Glomerular visceral epithelial cell (primary cell): ENCODE measurements around the gene USP5.

Experiments used
- DNase-seq: peaks from one replicate; pipeline ENCODE4 v3.0.0-alpha.2; 2016; ENCODE audit errors: extremely low spot score

Gene USP5

GRCh38 chr12:6826125-6826733 is 25.7 kb upstream of the USP5 start:
- DNase-seq: no peak

DNA sequence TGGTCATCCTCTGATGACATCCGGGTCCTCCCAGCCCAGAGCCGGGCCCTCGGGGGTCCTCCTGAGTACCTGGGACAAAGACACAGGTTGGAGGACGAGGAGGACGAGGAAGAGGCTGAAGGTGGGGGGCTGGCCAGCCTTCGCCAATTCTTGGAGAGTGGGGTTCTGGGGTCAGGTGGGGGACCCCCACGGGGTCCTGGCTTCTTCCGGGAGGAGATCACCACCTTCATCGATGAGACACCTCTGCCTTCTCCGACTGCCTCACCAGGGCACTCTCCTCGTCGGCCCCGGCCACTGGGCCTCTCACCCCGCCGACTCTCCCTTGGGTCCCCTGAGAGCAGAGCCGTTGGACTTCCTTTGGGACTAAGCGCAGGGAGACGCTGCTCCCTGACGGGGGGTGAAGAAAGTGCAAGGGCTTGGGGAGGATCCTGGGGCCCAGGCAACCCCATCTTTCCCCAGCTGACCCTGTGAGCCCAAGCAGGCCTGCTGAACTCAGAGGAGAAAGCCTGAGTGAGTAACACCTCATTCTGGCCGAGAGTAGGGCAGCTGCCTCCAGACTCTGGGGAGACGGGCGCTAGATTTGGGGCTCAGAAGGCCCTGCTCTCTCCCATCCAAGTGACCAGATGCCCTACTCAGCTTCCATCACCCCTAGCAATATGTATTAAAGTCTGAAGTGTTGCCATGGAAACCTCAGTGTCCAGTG is 25.1 kb upstream of the USP5 start:
- DNase-seq: no peak

- DNase-seq: peak; percentile 69
These were observed 24.5 kb upstream of the USP5 start for GRCh38 chr12:6827437-6827911.

DNA sequence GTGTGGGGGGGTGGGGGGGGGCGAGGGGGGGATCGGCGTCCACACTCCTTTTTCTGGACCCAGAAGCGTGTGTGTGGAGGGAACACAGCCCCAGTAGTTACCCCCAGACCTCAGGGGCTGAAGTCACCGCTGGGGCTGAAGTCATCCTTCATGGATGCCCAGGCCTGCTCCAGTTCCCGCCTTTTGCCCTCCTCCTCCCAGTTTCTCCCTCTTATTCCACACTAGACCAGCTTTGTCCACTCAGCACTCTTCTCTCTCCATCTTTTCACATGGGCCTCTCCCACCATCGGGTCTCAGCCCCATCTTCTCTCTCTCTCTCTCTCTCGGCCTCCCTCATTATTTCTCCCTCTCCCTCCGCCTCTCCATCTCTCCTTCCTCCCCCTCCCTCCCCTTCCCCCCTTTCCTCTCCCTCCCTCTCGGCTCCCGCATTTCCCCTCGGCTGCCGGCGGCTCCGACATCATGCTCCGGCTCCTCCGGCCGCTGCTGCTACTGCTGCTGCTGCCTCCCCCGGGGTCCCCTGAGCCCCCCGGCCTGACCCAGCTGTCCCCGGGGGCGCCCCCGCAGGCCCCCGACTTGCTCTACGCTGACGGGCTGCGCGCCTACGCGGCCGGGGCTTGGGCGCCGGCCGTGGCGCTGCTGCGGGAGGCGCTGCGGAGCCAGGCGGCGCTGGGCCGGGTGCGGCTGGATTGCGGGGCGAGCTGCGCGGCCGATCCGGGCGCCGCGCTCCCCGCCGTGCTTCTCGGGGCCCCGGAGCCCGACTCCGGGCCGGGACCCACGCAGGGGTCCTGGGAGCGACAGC is 23.8 kb upstream of the USP5 start, which contains the start of gene P3H3:
P3H3 (plus strand) TSS at position 426 of the 799 bp plus-strand sequence; CDS start at position 460, 34 bp downstream.
- peak; percentile 55 for DNase-seq

DNA sequence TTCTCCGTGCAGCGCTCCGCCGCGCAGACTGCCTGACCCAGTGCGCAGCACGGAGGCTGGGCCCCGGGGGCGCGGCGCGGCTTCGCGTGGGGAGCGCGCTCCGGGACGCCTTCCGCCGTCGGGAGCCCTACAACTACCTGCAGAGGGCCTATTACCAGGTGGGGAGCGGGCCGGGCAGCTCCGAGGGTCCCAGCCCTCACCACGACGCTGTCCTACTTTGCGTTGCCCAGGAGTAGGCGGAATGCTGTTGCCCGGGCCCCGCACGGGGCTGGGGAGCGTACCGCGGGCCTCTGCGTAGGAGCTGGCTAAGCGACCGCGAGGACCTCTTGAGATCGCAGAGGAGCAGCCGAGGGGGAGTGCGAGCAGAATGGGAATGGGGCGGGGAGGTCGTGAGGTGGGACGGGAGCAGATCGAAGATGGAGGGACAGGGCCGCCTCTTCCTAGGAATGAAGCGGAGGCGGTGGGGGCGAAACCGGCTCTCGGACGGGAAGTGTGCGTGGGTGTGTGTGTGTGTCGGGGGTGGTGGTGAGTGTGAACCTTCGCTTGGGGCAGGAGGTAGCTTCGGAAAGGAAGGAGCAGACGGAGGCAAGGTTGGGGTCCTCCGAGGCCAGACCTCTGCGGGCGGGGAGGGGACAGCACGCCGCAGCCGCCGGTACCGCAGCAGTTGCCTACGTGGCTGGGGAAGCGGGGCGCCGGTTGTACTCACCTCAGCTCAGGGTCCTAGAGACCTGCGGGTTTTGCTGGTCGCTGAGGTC is 23.0 kb upstream of the USP5 start:
- DNase-seq: peak; percentile 37

- DNase-seq: no peak
These were observed 22.3 kb upstream of the USP5 start for GRCh38 chr12:6829536-6830220.

GRCh38 chr12:6830286-6830890 is 21.6 kb upstream of the USP5 start:
- no peak for DNase-seq

GRCh38 chr12:6830999-6831398 is 21.0 kb upstream of the USP5 start:
- no peak for DNase-seq

GRCh38 chr12:6831450-6831995 is 20.4 kb upstream of the USP5 start:
- DNase-seq: no peak

GRCh38 chr12:6832125-6832524 is 19.8 kb upstream of the USP5 start:
- DNase-seq: no peak

DNA sequence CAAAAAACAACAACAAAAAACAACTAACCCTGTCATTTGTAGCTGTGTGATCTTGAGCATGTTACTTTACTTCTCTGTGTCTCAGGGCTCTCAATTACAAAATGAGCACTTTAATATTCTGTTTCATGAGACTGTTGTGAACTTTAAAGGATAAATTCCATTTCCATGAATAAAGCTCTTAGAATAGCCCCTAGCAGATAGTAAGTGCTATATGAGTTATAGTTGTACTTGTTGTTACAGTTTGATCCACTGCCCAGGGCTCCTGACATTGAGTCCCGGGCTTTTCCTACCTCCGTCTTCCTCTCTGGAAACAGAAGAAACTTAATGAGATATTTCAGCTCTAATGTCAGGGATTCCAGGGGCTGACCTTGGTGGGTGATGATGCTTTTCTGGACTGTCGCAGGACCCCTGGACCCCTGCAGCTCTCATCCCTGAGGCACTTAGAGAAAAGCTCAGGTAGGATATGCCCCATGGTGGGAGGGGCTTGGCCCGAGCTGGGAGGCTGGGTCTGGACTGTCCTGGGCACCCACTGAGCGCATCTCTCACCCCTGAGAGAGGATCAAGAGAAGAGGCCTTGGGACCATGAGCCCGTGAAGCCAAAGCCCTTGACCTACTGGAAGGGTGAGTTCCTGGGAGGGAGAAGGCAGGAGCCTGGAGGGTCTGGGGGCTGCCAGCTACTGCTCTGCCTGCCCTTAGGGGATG is 18.6 kb upstream of the USP5 start:
- DNase-seq: no peak

DNA sequence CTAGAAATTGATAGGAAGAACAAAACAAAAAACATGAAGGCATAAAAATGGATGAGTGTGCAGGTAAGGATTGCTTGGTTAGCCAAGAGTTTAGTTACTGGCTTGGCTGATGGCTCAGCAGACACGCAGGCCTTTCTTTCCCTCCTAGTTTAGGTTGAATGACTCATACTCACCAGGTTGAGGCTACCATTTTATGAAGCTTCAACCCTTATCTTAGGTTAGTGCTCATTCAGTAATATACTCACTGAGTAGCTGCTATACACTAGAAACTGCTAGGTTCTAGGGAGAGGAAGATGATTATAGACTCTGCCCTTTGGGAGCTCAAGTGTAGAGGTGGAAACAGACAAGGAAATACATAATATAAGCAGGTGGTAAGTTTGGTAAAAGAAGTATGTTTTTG is 17.7 kb upstream of the USP5 start:
- DNase-seq: no peak

DNA sequence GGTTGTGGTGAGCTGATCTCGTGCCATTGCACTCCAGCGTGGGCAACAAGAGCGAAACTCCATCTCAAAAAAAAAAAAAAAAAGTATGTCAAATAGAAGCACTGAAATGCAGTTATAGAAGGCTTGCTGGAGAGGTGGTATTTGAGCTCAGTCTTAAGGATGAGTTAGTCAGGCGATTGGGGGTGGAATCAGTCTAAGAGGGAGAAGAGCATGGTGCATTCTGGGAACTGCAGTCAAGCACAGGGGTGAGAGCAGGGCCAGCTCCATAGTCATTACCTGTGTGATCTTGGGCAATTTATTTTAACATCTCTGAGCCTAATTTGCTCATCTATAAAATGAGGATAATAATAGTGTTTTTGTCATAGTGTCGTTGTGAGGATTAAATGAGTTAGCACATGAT is 17.1 kb upstream of the USP5 start:
- no peak for DNase-seq

GRCh38 chr12:6836851-6837250 is 15.1 kb upstream of the USP5 start:
- no peak for DNase-seq

GRCh38 chr12:6837370-6838060 is 14.4 kb upstream of the USP5 start:
- no peak for DNase-seq

DNA sequence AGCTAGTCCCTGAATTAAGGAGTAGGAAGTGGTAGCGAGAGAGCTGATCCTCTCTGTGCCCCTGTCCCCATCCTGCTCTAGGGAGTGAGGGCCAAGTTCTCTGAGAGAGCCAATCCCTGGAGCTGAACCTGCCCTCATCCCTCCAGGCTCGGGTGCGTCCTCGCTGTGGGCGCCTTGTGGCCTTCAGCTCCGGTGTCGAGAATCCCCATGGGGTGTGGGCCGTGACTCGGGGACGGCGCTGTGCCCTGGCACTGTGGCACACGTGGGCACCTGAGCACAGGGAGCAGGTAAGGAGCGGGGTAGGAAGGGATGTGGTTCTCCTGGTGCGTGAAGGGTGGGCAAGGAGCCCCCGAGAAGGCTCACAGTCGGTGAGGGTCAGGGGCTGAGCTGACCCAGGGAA is 13.1 kb upstream of the USP5 start:
- no peak for DNase-seq

DNA sequence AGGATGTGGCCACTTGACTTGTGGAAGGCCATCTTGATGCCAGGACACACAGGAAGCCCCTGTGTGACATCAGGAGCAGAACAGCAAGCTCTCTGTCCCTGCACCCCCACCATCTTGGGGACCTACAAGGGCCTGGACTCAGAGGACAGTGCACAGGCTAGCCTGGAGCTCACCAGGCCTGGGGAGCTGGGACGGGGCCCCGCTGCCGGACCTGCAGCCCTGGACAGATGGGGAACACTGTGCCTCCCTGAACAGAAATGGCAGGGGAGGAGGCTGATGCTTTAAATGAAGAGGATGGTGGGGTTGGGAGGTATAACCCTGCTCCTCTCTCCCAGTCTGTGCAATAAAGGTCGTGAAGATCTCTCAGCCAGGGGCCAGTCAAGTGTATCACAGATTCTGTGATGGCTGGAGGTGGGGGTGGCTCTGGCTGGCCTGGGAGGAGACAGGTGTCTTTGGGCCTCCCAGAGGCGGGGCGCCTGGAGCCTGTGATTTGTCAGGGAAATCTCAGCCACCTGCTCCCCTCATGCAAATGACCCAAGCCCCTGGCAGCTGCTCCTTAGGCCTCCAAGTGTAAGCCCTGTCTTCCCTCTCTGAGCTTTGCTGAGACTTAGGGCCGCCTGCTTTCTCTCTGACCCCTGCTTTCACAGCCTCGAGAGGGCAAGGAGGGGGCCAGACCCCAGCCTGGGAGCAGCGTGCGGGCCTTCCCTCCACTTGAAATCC is 12.3 kb upstream of the USP5 start:
- no peak for DNase-seq

DNA sequence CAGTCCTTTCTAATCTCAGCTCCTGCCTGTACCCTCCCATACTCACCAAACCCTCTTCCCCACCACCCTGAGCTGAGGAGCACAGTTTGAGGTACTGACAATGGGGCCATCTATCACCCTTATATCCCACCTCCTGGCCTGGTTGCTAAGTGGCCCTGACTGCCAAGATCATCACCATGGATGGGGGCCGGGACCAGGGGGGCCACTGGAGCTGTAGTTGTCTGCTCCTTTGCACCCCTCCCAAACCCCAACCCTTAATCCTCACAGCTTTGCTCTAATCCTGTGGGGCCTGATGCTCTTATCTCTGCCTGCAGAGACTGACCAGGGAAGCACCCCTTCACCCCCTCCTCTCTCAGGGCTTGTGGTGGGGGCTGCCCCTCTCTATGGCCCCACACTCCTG is 11.6 kb upstream of the USP5 start:
- no peak for DNase-seq
